HG03442 (cell line): ENCODE data around the gene HTR2C.
"Not testable (repeated sequence)": the region's sequence is repeated elsewhere in the genome, so short reads cannot be mapped to it uniquely, and the experiment has no call there.

Experiments
- ATAC-seq: cut with Tn5 transposase; IDR thresholded peaks from one replicate; pipeline ENCODE4 v1.9.1; 2021; ENCODE audit warnings: mild to moderate bottlenecking, moderate library complexity; ENCODE audit not compliant: unreplicated experiment

HTR2C gene

GRCh38 chrX:114583646-114584374 lies at the start of gene HTR2C:
Gene HTR2C, plus strand, starts transcription at chrX:114584086. Its CDS starts 142,851 bp downstream, at chrX:114726937.
- ATAC-seq: no peak

- no peak for ATAC-seq
Measured at GRCh38 chrX:114580336-114580735, 3.5 kb upstream of the HTR2C start.

DNA sequence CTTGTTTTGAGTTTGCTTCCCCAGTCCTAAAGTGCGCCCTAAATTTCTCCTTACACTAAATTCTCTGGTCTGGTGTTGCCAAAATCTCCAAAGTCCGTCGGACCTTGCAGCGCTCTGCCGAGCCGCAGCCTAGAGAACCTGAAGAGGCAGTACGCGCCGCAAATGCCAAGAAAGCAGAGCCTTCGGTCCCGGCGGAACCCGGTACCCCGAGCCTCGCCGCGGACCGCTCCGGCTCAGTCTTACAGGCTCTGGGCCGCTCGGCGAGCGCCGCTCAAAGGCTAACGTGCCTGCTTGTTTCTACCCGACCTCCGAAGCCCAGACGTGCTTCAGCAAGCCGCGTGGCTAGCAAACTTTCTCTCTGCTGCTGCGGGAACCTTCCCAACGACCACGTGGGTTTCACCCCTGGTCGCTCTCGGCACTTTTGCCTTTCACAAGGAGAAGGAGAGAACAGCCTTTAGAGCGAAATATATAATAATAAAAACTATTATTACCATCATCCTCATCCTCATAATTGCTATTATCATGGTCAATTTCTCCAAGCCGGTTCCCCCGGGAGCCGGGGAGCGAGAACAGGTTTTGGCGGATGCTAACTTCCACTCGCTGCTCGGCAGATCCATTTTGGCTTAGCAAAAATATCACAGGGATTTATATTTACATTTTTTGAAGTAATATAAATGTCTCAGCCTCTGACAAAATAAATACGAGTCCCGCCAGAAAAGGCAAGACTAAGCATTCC lies 2.2 kb upstream of the HTR2C start:
- no peak for ATAC-seq

DNA sequence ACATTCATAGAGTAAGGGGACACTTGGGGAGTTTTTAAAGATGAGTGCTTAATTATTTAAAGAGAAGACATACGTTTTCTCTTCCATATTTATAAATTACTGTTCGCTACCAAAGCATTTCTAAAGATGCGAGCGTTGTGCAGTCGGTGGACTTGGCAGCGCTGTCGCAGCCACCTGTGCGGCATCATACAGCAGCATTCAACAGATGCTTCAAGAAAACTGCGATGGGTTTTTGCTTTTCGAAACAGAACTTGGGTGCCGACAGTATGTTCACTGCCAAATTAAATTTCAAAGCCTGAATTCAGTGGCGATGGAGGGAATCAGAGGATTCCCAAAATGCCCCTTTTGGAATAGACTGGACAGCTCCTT lies 1.6 kb upstream of the HTR2C start:
- no peak for ATAC-seq

- ATAC-seq: no peak
Measured at GRCh38 chrX:114582698-114583395, 1.0 kb upstream of the HTR2C start.

DNA sequence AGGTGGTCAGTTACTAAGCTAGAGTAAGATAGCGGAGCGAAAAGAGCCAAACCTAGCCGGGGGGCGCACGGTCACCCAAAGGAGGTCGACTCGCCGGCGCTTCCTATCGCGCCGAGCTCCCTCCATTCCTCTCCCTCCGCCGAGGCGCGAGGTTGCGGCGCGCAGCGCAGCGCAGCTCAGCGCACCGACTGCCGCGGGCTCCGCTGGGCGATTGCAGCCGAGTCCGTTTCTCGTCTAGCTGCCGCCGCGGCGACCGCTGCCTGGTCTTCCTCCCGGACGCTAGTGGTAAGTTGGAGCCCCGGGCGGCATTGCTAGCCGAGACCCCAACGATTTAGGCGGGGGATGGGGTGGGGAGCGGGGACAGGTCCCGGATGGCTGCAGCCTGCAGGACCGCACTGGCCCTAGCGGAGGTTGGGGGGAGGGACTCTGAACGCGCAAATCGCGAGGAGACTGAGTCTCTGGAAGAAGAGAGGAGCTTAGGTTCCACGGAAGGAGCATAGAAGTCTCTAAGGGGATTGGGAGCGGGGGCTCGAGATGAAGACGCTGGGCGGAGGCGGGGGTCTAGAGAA lies 573 bp downstream of the HTR2C start:
- no peak for ATAC-seq

DNA sequence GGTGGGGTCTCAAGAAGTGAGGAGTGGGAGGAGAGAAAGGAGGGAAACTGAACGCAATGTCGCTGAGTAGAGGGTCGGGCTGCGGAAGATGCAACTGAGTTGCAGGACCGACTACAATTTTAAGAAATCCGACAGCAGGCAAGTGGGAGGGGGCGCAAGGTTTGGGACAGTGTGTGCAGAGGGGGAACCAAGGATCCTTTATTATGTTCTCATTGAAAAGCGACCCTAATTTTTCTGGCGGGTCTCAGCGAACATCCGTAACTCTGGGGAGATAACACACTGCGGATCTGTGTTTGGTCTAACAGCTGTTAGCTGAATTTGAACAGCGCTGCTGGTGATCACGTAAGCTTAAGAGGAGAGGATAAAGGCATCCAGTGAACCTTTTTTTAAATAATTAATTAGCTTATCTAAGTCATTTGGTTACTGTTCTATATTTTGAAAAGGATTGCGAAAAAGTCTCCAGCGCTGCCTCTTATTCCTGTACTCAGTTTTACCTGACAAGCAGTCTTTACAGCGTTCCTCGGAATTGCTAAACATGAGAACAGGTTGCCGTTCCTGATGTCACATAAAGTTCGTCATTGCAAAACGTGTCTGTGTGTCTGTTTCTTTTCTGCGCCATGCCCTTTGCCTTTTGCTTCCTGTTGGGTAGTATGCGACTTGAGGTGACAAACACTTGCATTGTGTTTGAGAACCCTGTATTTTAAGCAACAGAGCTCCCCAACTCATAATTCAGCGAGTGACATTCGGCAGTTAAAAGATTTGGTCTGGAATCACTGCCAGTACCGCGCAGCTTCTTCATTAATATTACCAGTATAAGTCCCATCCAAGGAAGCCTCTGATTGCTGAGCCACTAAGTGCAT lies 1.3 kb downstream of the HTR2C start:
- no peak for ATAC-seq

- ATAC-seq: no peak
Measured at GRCh38 chrX:114591121-114591520, 7.2 kb downstream of the HTR2C start.

DNA sequence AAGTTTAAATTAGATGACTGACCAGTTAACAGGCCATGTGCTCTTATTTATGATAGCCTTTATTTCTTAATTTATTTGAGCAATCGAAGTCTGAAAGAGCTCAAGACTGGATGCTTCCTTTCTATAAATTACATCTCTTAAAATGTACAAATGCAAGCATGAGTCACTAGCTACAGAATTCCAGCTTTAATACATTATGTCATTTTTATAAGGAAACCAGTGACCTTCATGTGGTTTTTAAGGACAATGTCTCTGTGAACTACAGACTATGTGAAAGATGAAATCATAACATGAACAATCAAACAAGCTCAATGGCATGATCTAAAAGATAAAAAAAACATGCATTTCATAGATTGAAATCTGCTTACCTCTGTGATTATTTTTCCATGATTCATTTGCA lies 15.4 kb downstream of the HTR2C start:
- no peak for ATAC-seq

DNA sequence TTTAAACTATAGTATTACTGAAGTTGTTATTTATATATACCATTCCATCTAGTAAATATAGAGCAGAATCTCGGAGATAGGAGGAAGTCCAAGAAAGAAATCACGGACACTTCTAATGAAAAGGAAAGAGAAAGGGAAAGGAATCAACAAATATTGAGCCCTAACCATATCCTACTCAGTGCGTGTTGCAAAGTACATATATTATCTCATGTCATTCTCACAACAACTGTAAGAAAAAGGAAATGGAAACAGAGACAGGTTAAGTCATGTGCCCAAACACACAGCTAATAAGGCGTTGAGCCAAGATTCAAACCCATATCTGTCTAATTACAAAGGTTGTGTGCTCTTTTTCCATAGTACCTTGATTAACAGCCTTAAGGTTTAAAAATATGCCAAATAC lies 16.0 kb downstream of the HTR2C start:
- no peak for ATAC-seq

- ATAC-seq: not testable (repeated sequence)
Measured at GRCh38 chrX:114606619-114607018, 22.7 kb downstream of the HTR2C start.

DNA sequence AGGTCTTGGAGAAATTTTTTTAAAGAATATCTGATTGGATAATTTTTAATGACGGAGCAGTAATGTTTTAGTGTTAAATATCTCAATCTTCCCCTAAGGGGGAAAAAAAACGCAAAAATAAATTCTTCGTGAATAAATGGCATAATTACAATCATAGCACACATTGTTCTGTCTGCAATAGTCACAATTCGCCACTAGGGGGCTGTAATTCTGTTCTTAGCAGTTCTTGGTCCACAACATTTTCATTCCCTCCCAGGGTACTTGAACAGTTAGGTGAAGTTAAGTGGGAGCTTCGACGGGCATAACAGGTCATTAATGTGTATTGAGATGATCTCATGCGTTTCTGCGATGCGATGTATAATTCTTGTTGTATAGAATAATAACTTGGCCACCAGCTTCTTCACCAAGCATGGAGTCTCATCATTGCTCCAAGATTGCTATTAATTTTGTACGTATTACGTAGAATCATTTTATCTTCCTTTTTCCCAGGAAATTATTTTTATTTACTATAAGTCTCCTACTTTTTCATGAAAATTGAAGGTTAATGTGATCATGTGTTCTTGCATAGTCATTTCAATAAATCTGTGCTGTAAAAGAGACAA lies 27.2 kb downstream of the HTR2C start:
- peak; percentile 70 for ATAC-seq

DNA sequence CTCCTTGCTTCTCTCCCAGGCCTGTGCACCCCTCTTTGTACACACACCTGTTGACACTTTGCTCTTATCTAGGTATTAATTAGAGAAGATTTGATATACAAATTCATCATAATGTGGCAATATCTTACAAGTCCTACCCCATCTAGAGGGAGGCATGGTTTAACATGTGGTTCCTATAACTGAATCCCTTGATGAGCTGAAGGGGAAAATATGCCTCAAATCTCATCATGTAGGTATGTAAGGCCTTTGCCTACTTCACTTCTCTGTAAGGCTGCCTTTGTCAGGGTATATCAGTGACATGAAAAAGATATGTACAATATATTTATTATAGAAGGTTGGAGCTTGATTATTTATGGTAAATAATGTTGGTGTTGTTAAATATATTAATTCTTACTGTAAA lies 31.9 kb downstream of the HTR2C start:
- no peak for ATAC-seq

DNA sequence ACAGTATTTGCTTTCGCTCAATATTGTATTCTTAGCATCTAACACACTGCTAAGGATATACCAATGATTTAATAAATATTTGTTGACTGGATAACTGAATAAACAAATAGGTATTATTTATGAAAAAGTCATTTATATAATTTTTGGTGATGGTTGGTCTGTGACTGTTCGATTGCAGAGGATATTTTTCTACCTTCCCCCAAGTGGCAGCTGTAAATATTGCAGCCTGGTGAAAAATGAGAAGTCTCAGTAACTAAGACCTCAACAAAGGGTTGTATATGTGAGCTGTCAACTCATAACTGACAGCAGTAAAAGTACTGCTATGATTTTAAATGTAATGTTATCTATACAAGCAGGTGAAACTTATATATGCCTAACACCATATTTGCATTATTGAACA lies 36.0 kb downstream of the HTR2C start:
- ATAC-seq: peak; percentile 76

- no peak for ATAC-seq
Measured at GRCh38 chrX:114626323-114626722, 42.4 kb downstream of the HTR2C start.

DNA sequence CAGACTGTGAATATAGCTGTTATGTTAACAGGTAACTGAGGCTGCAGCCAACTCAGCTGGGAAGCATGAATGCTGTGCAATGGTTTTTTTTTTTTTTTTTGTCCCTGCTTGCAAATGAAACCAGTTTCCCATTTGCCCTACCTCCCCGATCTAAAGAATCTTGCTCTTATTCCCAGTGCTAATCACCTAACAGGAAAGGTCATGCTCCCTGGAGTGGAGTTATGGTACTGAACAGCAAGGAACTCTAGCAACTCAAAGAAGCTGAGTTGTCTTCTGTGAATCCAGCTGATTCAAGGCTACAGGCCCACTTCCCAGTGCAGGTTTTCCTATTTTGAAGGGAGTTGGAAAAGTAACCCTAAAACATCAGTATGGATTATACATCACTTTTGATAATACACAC lies 52.1 kb downstream of the HTR2C start:
- no peak for ATAC-seq

GRCh38 chrX:114650351-114650750 lies 66.5 kb downstream of the HTR2C start:
- ATAC-seq: no peak

GRCh38 chrX:114675365-114675764 lies 91.5 kb downstream of the HTR2C start:
- no peak for ATAC-seq

GRCh38 chrX:114700533-114700932 lies 116.6 kb downstream of the HTR2C start:
- ATAC-seq: not testable (repeated sequence)

DNA sequence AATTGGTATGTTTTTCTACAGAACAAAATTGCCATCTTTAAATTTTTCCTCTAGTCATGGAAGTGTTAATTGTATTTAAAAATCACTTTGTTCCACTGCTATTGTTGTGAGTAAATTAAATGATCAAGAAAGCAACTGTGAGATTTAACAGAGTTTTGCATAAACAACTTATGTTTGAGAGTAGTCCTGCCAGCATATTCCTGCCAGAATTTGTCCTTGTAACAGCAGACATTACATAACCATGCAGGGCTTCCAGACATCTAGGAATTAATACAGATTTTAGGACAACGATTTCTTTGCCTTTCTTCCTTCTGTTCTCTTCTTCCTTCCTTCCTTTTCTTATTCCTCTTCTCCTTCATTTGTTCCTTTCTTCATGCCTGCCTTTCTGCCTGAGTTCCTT lies 125.5 kb downstream of the HTR2C start:
- ATAC-seq: no peak
